Stomach (tissue), 9 donors: ENCODE results near the gene LTA. TPM values are rescaled to one million over a fixed set of nuclear protein-coding genes. Genes with fewer than 3 reads are reported as not detected.
A peak's percentile ranks its signal among the peaks of the same experiment; 100 is the strongest.

ENCODE experiments used
- DNase-seq, 2 donors: peaks; one replicate each; pipeline versions ENCODE4 v3.0.0 to v3.0.0-alpha.2; 2013 to 2019
- H3K27ac ChIP-seq, 5 donors: fragments of 200-600 bp in 4 of 5; sonication (generic) in 4 of 5; one replicate each; pipeline ENCODE4 v1.5.1; 2013 to 2019; ENCODE audit warnings: mild to moderate bottlenecking in 1 of 5, moderate library complexity in 1 of 5
- H3K27me3 ChIP-seq, 3 donors: fragments of 200-600 bp; sonication (generic); one replicate each; pipeline ENCODE4 v1.5.1; 2017 to 2019; ENCODE audit warnings: mixed run types in 1 of 3
- H3K36me3 ChIP-seq, 4 donors: fragments of 200-600 bp; sonication (generic); 1 replicate in 3 of 4; 2 replicates in 1 of 4; pipeline ENCODE4 v1.5.1; 2016 to 2019
- H3K4me1 ChIP-seq, 4 donors: fragments of 200-600 bp; sonication (generic); one replicate each; pipeline ENCODE4 v1.5.1; 2016 to 2019
- H3K4me3 ChIP-seq, 4 donors: fragments of 200-600 bp; sonication (generic) in 3 of 4; one replicate each; pipeline ENCODE4 v1.5.1; 2016 to 2019; ENCODE audit warnings: mild to moderate bottlenecking in 1 of 4
- H3K9me3 ChIP-seq, 4 donors: fragments of 200-600 bp; sonication (generic); one replicate each; pipeline ENCODE4 v1.5.1; 2016 to 2019
- CTCF ChIP-seq, 7 experiments: fragments of 450-650 bp in 4 of 7; fragments of 200-600 bp in 3 of 7; sonication (generic) in 3 of 7; IDR thresholded peaks; one replicate each; pipeline ENCODE4 v1.5.1; 2016 to 2019; ENCODE audit warnings: antibody characterized with exemption in 7 of 7, control low read depth in 2 of 7, mild to moderate bottlenecking in 1 of 7
- EP300 ChIP-seq: sonication (generic); formaldehyde crosslinking; IDR thresholded peaks from one replicate; pipeline ENCODE4 v1.6.1; 2017; ENCODE audit warnings: antibody characterized with exemption
- POLR2A ChIP-seq, 4 donors: fragments of 450-650 bp; IDR thresholded peaks; one replicate each; pipeline ENCODE4 v1.6.1; 2016; ENCODE audit warnings: antibody characterized with exemption in 4 of 4, control low read depth in 2 of 4, mild to moderate bottlenecking in 1 of 4, moderate library complexity in 1 of 4
- POLR2AphosphoS5 ChIP-seq, 3 donors: sonication (generic); formaldehyde crosslinking; IDR thresholded peaks; one replicate each; pipeline ENCODE4 v1.6.1; 2016; ENCODE audit warnings: antibody characterized with exemption in 3 of 3
- WGBS, 5 donors: extraction: QIAGEN DNeasy Blood & Tissue Kit in 3 of 5; methylation state at CpG; one replicate each; pipeline versions ENCODE4 v1.1.5 to v1.1.7; 2013 to 2018; 5-methylcytosine and 5-hydroxymethylcytosine counted together
- intact Hi-C: fragments of 100-400 bp; cut with DNase I; formaldehyde crosslinking; loops from one replicate; pipeline ENCODE4 v1.15.1; 2023; ENCODE audit warnings: low total_unique reads
- polyA plus RNA-seq, 3 donors: library from polyadenylated mRNA; stranded (reverse); fragments of 200-250 nt; gene quantifications; one replicate each; pipeline ENCODE4 v1.2.3, GENCODE V29; 2013
- total RNA-seq, 5 donors: library from RNA; depleted of rRNA; stranded (reverse); fragments of >200 nt; gene quantifications; one replicate each; pipeline versions ENCODE4 v1.1.0 to v1.2.3, GENCODE V29; 2014 to 2016
- donor health status: healthy with polysubstance abuse.
- donor health status: Bipolar disorder and iron deficiency.
- donor health status: healthy.

Gene LTA
- total and polyA plus RNA-seq, 8 donors = 0.18 TPM; not detected in 7

GRCh38 chr6:31575952-31576685 lies 4.0 kb downstream of the LTA start:
- peaks cover 0 to 8% (median 0%) of the 10 kb centered on the region in 3 donors for H3K27me3 ChIP-seq
- peaks cover 4 to 25% (median 7%) of the 10 kb centered on the region in 4 donors for H3K4me1 ChIP-seq
- peak overlapping the region in 4 of 5 donors; percentile 49 to 76 (median 57) for H3K27ac ChIP-seq
- 57 to 72% (median 71%) methylated on average over 8 of the region's 8 CpGs for WGBS, 5 donors
- intact Hi-C loops = no loop called here
- no peaks in the 10 kb centered on the region for H3K9me3 ChIP-seq
- no peaks in the 10 kb centered on the region for H3K36me3 ChIP-seq
- DNase-seq = no peak
- H3K4me3 ChIP-seq = peak overlapping the region; percentile 14 to 40 (median 32)
- no peak for TF ChIP-seq POLR2A (IDR thresholded peaks at IDR 0.05)
- no peak for TF ChIP-seq EP300
- TF ChIP-seq CTCF (IDR thresholded peaks at IDR 0.05) = no peak
- TF ChIP-seq POLR2AphosphoS5 (IDR thresholded peaks at IDR 0.05) = no peak

GRCh38 chr6:31576897-31577578 lies 4.9 kb downstream of the LTA start:
- Histone ChIP-seq H3K27me3 (peaks cover 0 to 8% (median 0%) of the 10 kb centered on the region in 3 donors), H3K9me3 (no peaks in the 10 kb centered on the region), H3K4me1 (peaks cover 9 to 34% (median 15%) of the 10 kb centered on the region in 4 donors), H3K36me3 (no peaks in the 10 kb centered on the region), H3K27ac (peak overlapping the region in 3 of 5 donors; percentile 5 to 57 (median 16)), H3K4me3 (peak overlapping the region in 2 of 4 donors; percentile 32 to 40)
- intact Hi-C loops = no loop called here
- DNase-seq = peak in 1 of 2 donors; percentile 40
- no peak for TF ChIP-seq CTCF (IDR thresholded peaks at IDR 0.05)
- no peak for TF ChIP-seq POLR2A (IDR thresholded peaks at IDR 0.05)
- no peak for TF ChIP-seq POLR2AphosphoS5 (IDR thresholded peaks at IDR 0.05)
- TF ChIP-seq EP300 = no peak
- 78 to 84% (median 80%) methylated on average over 19 of the region's 19 CpGs for WGBS, 5 donors

GRCh38 chr6:31577579-31577966 lies 5.5 kb downstream of the LTA start:
- peaks cover 9 to 40% (median 19%) of the 10 kb centered on the region in 4 donors for H3K4me1 ChIP-seq
- H3K4me3 ChIP-seq = peak overlapping the region in 1 of 4 donors; percentile 40
- TF ChIP-seq CTCF (IDR thresholded peaks at IDR 0.05) = no peak
- peak overlapping the region in 2 of 5 donors; percentile 16 to 57 for H3K27ac ChIP-seq
- no peaks in the 10 kb centered on the region for H3K36me3 ChIP-seq
- intact Hi-C loops = no loop called here
- H3K27me3 ChIP-seq = peaks cover 0 to 6% (median 0%) of the 10 kb centered on the region in 3 donors
- no peaks in the 10 kb centered on the region for H3K9me3 ChIP-seq
- WGBS, 5 donors = 68 to 86% (median 78%) methylated on average over 3 of the region's 3 CpGs
- DNase-seq = no peak

GRCh38 chr6:31578184-31579118 lies 6.4 kb downstream of the LTA start:
- Histone ChIP-seq H3K27ac (no peak overlapping the region), H3K9me3 (no peaks in the 10 kb centered on the region), H3K4me1 (peaks cover 9 to 45% (median 19%) of the 10 kb centered on the region in 4 donors), H3K4me3 (no peak overlapping the region), H3K27me3 (no peaks in the 10 kb centered on the region), H3K36me3 (no peaks in the 10 kb centered on the region)
- TF ChIP-seq EP300 (no peak), POLR2AphosphoS5 (IDR thresholded peaks at IDR 0.05) (no peak), CTCF (IDR thresholded peaks at IDR 0.05) (no peak), POLR2A (IDR thresholded peaks at IDR 0.05) (no peak)
- intact Hi-C loops = no loop called here
- 75 to 82% (median 78%) methylated on average over 12 of the region's 12 CpGs for WGBS, 5 donors
- DNase-seq = no peak
